ENCODE results near the gene DHX16. TPM values are rescaled to one million over a fixed set of nuclear protein-coding genes. Genes with fewer than 3 reads are reported as not detected.
"Not testable (repeated sequence)": the region's sequence is repeated elsewhere in the genome, so short reads cannot be mapped to it uniquely, and the experiment has no call there.

The DHX16 gene
- total and polyA plus RNA-seq, 2 donors = 16.8 to 29.5 TPM

- H3K4me3 ChIP-seq (ENCODE audit: low read depth, low read length) = no peak overlapping the region
These were observed 7.1 kb upstream of the DHX16 start for GRCh38 chr6:30679765-30680535.

GRCh38 chr6:30678964-30679726, 6.3 kb upstream of the DHX16 start:
- Histone ChIP-seq H3K4me1 (ENCODE audit: insufficient read depth) (no peaks in the 10 kb centered on the region), H3K36me3 (ENCODE audit: insufficient read depth) (no peaks in the 10 kb centered on the region), H3K4me3 (ENCODE audit: low read depth, low read length) (no peak overlapping the region), H3K27ac (ENCODE audit: low read depth) (peak overlapping the region; percentile 57)
- WGBS = 13% methylated on average over 31 of the region's 31 CpGs
- DNase-seq (ENCODE audit: extremely low spot score) = no peak

More at GRCh38 chr6:30679765-30680535, 7.1 kb upstream of the DHX16 start:
- Histone ChIP-seq H3K27ac (ENCODE audit: low read depth) (no peak overlapping the region), H3K36me3 (ENCODE audit: insufficient read depth) (no peaks in the 10 kb centered on the region), H3K4me1 (ENCODE audit: insufficient read depth) (no peaks in the 10 kb centered on the region)
- 55% methylated on average over 7 of the region's 7 CpGs for WGBS
- no peak for DNase-seq (ENCODE audit: extremely low spot score)

GRCh38 chr6:30676660-30677285, 4.0 kb upstream of the DHX16 start:
- Histone ChIP-seq H3K27ac (ENCODE audit: low read depth) (no peak overlapping the region), H3K4me3 (ENCODE audit: low read depth, low read length) (no peak overlapping the region), H3K36me3 (ENCODE audit: insufficient read depth) (no peaks in the 10 kb centered on the region), H3K4me1 (ENCODE audit: insufficient read depth) (peaks cover 1% of the 10 kb centered on the region)
- WGBS = 76% methylated on average over 10 of the region's 10 CpGs
- DNase-seq (ENCODE audit: extremely low spot score) = no peak

- WGBS = 87% methylated on average over 27 of the region's 27 CpGs
- H3K4me3 ChIP-seq (ENCODE audit: low read depth, low read length) = no peak overlapping the region
- no peaks in the 10 kb centered on the region for H3K36me3 ChIP-seq (ENCODE audit: insufficient read depth)
- no peak for DNase-seq (ENCODE audit: extremely low spot score)
- H3K27ac ChIP-seq (ENCODE audit: low read depth) = no peak overlapping the region
- peaks cover 2% of the 10 kb centered on the region for H3K4me1 ChIP-seq (ENCODE audit: insufficient read depth)
These were observed 1.9 kb downstream of the DHX16 start for GRCh38 chr6:30670760-30671527.

- not testable (repeated sequence) for H3K27ac ChIP-seq (ENCODE audit: low read depth); DNase-seq (ENCODE audit: extremely low spot score); H3K36me3 ChIP-seq (ENCODE audit: insufficient read depth); H3K4me3 ChIP-seq (ENCODE audit: low read depth, low read length); H3K4me1 ChIP-seq (ENCODE audit: insufficient read depth)
- 90% methylated on average over 2 of the region's 2 CpGs for WGBS
These were observed 6.5 kb downstream of the DHX16 start for GRCh38 chr6:30666300-30666699.

GRCh38 chr6:30664994-30665767, 7.6 kb downstream of the DHX16 start:
- H3K36me3 ChIP-seq (ENCODE audit: insufficient read depth) = peaks cover 9% of the 10 kb centered on the region
- H3K4me3 ChIP-seq (ENCODE audit: low read depth, low read length) = no peak overlapping the region
- no peaks in the 10 kb centered on the region for H3K4me1 ChIP-seq (ENCODE audit: insufficient read depth)
- WGBS = 91% methylated on average over 34 of the region's 34 CpGs
- no peak for DNase-seq (ENCODE audit: extremely low spot score)
- H3K27ac ChIP-seq (ENCODE audit: low read depth) = no peak overlapping the region

- DNase-seq (ENCODE audit: extremely low spot score); H3K36me3 ChIP-seq (ENCODE audit: insufficient read depth); H3K4me3 ChIP-seq (ENCODE audit: low read depth, low read length); H3K27ac ChIP-seq (ENCODE audit: low read depth); H3K4me1 ChIP-seq (ENCODE audit: insufficient read depth): not testable (repeated sequence)
- WGBS = 89% methylated on average over 5 of the region's 5 CpGs
These were observed 14.9 kb downstream of the DHX16 start for GRCh38 chr6:30657922-30658321.

- Histone ChIP-seq H3K36me3 (ENCODE audit: insufficient read depth) (peaks cover 3% of the 10 kb centered on the region), H3K27ac (ENCODE audit: low read depth) (no peak overlapping the region), H3K4me1 (ENCODE audit: insufficient read depth) (no peaks in the 10 kb centered on the region), H3K4me3 (ENCODE audit: low read depth, low read length) (no peak overlapping the region)
- no peak for DNase-seq (ENCODE audit: extremely low spot score)
These were observed 15.4 kb downstream of the DHX16 start for GRCh38 chr6:30657454-30657853.

- Histone ChIP-seq H3K36me3 (ENCODE audit: insufficient read depth) (peaks cover 3% of the 10 kb centered on the region), H3K27ac (ENCODE audit: low read depth) (no peak overlapping the region), H3K4me3 (ENCODE audit: low read depth, low read length) (no peak overlapping the region), H3K4me1 (ENCODE audit: insufficient read depth) (no peaks in the 10 kb centered on the region)
- no peak for DNase-seq (ENCODE audit: extremely low spot score)
- WGBS = 75% methylated on average over 7 of the region's 7 CpGs
These were observed 16.3 kb downstream of the DHX16 start for GRCh38 chr6:30656513-30656912.

- DNase-seq (ENCODE audit: extremely low spot score) = no peak
- Histone ChIP-seq H3K4me3 (ENCODE audit: low read depth, low read length) (no peak overlapping the region), H3K27ac (ENCODE audit: low read depth) (no peak overlapping the region), H3K4me1 (ENCODE audit: insufficient read depth) (no peaks in the 10 kb centered on the region), H3K36me3 (ENCODE audit: insufficient read depth) (peaks cover 3% of the 10 kb centered on the region)
- 94% methylated on average over 3 of the region's 3 CpGs for whole genome bisulfite sequencing
These were observed 17.1 kb downstream of the DHX16 start for GRCh38 chr6:30655743-30656094.

- H3K27ac ChIP-seq (ENCODE audit: low read depth) = no peak overlapping the region
- H3K4me3 ChIP-seq (ENCODE audit: low read depth, low read length) = no peak overlapping the region
- no peaks in the 10 kb centered on the region for H3K4me1 ChIP-seq (ENCODE audit: insufficient read depth)
- peaks cover 3% of the 10 kb centered on the region for H3K36me3 ChIP-seq (ENCODE audit: insufficient read depth)
- no peak for DNase-seq (ENCODE audit: extremely low spot score)
- WGBS = 90% methylated on average over 19 of the region's 19 CpGs
These were observed 17.7 kb downstream of the DHX16 start for GRCh38 chr6:30654798-30655742.

- 87% methylated on average over 12 of the region's 12 CpGs for WGBS
- H3K36me3 ChIP-seq (ENCODE audit: insufficient read depth) = peaks cover 3% of the 10 kb centered on the region
- no peak overlapping the region for H3K27ac ChIP-seq (ENCODE audit: low read depth)
- no peak overlapping the region for H3K4me3 ChIP-seq (ENCODE audit: low read depth, low read length)
- no peak for DNase-seq (ENCODE audit: extremely low spot score)
- H3K4me1 ChIP-seq (ENCODE audit: insufficient read depth) = no peaks in the 10 kb centered on the region
These were observed 21.7 kb downstream of the DHX16 start for GRCh38 chr6:30651143-30651542.
